Stimulated activated CD8-positive, alpha-beta memory T cell treated with anti-CD3 and anti-CD28 coated beads, Interleukin-15, amount 100 ng/mL, for 1 hour (primary cell): ENCODE results near the gene NXPH3.
A peak's percentile ranks its signal among the peaks of the same experiment; 100 is the strongest.
"Not testable (repeated sequence)": the region's sequence is repeated elsewhere in the genome, so short reads cannot be mapped to it uniquely, and the experiment has no call there.

Experiments used
- DNase-seq: peaks from one replicate; pipeline ENCODE4 v3.0.0-alpha.2; 2020; ENCODE audit warnings: low read depth

Gene NXPH3

DNA sequence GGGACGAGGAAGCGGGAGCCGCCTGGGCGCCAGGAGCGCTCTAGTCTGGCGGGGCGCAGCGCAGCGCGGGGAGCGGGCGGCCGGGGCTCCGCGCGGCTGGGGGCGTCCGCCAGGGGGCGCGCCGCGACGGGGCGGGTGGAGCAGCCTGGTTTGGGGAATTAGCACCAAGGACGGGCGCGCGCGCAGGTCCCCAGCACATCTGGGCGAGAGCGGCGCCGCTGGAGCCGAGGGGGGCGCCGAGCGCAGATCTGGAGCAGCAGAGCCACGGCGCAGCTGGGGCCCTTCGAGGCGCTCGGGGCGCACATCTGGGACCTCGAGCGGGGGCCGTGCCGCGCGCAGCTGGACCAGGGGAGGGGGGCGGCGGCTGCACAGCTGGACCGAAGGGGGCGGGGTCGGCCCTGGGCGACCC lies at the start of gene NXPH3:
Gene NXPH3 (plus strand): TSS at position 193 of the 409 bp plus-strand sequence. CDS start 349 bp downstream, outside the sequence.
- DNase-seq, result peak; percentile 18

DNA sequence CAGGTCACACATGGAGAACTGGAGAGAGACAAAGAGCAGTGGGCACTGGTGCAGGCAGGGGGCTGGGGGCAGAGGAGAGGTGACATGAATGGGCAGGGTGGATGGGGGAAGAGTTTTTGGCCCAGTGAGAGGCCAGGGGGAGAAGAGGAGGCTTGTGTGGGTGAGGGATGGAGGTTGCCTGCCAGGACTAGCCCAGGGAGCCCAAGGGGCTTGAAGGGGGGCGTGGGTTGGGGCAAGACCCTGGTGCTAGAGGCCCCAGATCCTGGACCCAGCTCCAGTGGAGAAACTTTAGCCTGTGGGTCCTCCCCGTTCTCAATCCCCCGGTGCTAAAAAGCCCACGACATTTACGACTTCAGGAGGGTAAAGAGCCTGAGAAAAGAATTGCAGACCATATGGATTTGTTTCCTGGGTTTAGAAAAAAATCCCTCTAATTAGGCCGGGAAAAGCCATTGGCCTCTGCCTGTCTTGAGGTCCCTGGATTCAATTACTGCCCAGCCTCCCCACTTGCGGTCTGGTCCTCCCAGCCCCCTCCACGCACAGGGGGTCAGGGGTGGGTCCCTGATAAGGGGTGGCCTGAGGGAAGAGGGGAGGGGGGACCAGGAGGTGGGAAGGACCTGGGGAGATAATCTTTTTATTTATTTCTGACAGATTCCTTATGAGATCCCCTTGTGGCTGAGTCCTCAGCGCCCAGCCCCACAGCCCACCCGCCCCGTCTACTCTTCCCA lies 47.6 kb upstream of the NXPH3 start:
- DNase-seq, result no peak

DNA sequence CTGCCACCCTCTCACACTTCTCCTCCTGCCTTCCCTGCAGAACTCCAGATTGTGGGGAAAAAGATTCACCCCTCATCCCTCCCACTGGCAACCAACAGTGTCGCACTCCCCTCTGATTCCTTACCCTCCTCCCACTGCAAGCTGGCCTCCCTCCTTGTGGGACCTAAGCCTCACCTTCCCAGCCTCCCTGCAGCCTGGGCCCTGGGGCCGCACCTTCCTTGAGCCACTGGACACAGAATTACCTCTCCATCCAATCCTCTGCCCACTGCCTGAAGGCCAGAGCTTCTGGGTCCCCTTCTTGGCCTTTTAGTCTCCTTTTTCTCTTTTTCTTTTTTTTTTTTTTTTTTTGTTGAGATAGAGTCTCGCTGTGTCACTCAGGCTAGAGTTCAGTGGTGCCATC lies 46.7 kb upstream of the NXPH3 start:
- DNase-seq, result no peak

DNA sequence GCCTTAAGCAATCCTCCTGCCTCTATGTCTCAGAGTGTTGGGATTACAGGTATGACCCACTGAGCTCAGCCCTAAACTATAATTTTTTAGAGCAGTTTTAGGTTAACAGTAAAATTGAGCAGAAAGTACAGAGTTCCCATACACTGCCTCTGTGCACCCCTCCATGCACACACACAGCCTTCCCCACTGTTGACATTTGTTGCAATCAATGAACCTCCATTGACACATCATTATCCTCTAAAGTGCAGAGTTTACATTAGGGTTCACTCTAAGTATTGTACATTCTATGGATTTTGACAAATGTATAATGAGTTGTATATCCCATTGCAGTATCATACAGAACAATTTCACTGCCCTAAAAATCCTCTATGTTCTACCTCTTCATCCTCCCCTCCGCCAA lies 45.6 kb upstream of the NXPH3 start:
- DNase-seq, result no peak

DNA sequence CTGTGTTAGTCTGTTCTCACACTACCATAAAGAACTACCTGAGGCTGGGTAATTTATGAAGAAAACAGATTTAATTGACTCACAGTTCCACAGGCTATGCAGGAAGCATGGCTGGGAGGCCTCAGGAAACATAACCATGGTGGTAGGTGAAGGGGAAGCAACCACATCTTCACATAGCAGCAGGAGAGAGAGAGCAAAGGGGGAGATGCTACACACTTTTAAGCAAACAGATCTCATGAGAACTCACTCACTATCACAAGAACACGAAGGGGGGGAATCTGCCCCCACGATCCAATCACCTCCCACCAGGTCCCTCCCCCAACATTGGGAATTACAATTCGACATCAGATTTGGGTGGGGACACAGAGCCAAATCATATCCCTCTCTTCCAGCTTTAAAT lies 31.8 kb upstream of the NXPH3 start:
- DNase-seq, result no peak

DNA sequence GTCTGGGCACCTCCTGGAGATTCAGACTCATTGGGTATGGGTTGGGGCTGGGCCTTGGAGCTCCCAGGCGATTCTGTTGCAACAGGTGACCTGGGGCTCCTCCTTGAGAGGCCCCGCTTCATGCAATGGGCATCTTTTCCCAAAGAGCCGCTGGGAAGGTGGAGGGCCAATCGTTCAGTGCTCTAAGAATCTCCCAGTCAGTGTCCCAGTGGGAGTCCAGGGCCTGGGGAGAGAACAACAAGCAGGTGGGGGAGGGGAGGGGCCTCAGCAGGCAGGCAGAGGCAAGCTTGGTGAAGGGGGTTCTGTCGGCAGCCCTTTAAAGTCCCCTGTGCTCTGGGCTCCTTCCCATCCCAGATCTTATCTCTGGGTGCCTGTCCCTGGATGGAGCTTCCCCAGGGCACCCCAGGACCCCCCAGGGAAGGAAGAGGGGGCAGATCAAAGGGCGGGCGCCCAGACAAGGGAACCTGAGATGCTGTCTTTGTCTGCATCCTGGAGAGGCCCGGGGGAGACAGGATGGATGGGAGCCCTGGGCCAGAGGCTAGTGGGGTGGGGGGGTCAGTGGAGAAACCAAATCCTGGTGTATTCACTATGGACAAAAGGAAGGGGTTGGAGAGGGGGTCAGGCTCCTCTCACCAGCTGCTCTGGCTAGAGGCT lies 30.5 kb upstream of the NXPH3 start:
- no peak for DNase-seq

DNA sequence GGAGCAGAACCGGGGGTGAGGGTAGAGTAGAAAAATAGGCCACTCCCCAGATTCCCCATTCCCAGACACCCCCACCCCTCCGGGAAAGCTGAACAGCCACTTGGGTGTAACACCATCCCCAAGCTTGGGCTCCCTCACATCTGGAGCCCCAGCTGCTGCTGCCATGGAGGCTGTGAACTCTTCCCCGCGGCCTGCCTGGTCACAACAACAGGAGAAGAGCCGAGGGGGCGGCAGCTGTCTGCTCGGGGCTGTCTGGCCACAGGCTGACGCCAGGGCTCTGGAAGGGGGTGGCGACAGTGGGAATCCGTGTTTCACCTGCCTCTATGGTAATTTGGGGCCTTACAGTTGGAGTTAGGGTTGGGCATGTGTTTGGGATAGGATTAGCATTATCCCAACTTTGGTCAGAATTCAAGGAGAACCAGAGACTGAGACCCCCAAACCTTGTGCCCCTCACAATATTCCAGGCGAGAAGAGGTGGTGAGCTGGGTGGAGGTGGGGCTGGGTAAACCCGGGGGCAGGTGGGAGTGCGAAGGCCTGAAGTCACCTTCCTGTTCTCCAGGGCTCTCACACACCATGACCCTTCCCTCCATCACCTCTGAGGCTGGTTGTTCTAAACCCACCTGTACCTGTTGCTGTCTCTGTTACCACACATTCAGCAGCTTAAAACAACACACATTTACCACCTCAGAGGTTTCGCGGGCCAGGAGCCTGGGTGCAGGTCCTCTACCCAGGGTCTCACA lies 29.7 kb upstream of the NXPH3 start:
- no peak for DNase-seq

DNA sequence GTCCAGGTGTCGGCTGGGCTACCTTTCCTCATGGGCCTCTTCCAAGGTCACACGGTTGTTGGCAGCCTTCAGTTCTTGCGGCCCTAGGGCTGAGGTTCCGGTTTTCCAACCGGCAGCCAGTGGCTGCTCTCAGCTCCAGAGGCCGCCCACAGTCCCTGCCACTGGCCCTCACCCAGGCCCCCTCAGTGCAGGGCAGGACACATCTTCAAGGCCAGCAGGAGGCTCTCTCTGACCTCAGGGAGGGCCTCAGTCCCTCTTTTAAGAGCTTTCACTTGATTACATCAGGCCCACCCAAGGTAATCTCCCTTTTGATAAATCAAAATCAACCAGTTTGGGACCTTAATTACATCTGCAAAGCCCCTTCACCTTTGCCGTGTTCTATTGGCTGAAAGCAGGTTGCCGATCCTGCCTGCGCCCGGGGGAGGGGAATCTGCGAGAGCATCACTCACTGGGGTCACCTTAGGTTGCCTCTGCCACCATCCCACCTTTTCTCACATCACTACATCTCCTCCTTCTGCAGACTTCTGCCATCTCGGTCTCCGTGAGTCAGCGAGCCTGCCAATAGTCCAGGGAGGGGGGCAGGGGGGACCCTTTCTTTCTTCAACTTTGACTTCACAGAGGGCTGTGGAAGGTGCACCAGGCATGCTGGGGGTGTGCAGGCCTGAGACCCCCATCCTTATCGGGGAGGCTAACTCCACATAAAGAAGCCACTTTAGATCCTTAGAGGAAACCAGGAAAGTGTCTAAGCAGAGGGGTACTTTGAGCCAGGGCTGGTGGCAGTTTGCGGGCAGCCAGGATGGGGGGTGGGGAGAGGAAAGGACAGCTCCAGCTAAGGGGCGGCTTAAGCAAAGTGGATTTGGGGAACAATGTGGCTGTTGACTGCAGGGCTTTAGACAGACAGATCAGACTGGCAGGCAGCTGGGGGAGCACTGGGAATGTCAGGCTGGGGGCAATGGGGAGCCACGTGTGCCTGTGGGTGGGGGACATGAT lies 28.8 kb upstream of the NXPH3 start:
- no peak for DNase-seq

DNA sequence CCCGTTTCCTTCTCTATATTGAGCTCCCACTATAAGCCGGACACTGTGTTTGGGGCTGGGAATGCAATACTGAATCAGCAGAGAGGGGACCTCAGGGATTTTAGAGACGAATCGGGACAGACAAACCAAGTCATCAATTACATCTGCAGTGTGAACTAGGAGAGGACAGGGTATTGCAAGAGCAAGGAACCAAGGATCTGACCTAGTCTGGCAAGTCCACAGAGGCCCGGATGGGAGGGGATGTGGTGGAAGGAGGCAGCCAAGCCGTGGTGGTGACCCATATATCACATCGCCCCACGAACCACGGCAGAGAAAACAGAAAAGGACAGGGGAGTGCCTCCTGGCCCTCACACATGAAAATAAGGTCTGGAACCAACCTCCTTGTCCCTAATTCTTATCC lies 28.1 kb upstream of the NXPH3 start:
- no peak for DNase-seq

DNA sequence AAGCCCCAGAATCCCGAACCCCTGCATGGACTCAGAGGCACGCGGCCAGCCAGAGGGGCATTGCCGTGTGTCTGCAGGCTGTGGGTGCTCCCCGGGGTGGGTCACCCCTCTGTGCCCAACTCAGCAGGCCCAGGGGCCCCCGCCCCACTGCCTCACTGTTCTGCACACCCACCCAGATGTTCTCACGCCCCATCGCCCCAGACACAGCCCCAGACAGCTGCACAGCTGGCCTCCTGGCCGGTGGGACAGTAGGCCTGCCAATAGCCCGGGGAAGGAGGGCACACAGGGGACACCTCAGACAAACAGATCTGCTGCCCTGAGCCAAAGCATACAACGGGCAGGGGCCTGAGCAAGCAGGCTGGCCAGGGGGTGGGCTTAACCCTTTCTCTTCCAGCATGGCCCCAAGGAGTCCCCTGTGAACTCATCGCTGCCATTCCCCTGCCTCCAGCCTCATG lies 27.6 kb upstream of the NXPH3 start:
- DNase-seq, result no peak

DNA sequence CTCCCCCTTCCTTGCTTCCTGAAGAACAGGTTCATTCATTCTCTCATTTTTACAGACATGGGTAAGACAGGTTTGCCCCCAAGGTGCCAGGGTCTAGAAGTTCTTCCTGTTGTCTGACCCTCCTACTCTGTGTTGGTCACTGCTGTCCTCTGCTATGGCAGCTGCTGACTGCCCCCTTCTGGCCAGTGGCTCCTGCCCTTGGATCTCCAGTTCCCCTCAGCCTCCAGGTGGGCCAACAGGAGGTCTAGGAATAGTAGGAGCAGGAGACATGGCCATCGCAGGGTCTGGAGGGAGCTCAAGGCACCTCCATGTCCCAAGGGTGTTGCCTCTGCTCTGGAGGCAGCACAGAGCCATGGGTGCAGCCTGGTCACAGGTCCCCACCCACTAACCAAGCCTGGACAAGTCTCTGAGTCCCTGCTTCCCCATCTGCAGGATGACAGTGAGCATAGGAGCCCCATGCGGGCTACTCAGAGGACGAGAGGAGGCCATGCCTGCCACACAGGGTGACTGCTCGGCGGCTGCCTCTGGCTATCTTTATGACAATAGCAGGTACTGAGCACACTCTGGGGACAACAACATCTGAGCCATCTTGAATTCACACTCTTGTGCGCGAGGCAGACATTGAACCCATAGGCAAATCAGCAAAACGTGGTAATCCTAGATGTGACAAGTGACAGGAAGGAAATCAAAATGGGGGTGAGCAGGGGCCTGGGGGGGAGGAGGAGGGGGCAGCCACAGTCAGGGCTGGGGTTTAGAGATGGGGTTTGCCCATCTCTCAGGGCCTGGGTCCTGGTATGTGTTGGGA lies 27.0 kb upstream of the NXPH3 start:
- no peak for DNase-seq

DNA sequence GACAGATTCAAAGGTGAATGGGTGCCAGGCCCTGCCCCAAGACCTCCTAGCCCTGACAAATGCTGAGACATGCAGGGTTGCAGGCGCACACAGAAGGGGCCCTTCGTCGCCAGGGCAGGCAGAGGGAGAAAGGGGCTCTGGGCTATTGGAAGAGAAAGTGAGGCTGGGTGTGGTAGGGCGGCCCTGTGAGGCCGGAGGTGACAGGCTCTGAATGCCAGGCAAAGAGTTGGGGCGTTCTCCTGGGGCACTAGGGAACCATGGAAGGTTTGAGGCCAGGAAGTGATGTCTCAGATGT lies 26.4 kb upstream of the NXPH3 start:
- no peak for DNase-seq

DNA sequence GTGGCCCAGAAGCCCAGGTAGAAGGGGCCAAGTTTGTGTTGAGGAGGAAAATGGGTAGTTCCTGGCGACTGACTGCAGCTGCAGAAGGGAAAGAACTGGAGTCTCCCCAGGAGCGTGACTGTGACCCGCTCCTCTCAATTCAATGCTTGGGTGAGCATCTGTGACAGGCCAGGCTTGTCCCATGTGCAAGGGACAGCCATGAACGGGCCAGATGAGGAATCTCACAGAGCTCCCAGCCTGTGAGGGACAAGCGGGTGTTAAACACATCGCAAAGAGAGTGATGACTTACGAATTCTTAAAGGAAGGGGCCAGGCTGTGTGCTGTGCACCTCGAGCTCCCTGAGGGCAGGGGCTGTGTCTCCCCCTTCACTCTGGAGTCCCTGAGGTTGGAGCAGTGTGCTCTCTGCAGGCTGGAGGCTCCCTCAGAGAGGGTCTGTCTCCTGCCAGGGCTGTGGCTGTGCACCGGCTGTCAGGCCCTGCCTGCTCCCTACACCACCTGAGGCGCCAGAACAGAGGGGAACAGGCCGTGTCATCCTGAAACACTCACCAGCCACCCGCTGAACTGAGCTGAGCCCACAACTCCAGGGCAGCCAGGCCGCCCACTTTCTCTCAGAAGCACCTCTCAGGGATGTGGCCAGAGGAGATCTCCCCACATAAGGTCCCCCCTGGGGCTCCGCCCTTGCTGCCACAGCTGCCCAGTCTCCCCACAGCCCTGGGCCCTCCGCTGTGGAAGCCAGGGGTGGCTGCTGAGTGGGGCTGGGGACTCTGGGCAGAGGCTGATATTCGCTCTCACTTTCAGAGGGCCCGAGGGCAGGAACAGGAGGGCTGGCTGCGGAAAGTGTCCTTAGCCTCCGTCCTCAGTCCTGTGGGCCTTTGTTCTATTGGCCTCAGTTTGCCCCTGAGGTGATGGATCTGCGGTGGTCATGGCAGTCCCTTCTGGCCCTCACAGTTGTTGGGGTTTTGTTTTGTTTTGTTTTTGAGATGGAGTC lies 25.7 kb upstream of the NXPH3 start:
- no peak for DNase-seq

DNA sequence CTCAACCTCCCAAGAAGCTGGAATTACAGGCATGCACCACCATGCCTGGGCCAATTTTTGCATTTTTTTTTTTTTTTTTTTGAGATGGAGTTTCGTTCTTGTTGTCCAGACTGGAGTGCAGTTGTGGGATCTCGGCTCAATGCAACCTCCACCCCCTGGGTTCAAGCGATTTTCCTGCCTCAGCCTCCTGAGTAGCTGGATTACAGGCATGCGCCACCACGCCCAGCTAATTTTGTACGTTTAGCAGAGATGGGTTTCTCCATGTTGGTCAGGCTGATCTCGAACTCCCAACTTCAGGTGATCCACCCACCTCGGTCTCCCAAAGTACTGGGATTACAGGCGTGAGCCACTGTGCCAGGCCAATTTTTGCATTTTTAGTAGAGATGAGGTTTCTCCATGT lies 24.9 kb upstream of the NXPH3 start:
- not testable (repeated sequence) for DNase-seq

DNA sequence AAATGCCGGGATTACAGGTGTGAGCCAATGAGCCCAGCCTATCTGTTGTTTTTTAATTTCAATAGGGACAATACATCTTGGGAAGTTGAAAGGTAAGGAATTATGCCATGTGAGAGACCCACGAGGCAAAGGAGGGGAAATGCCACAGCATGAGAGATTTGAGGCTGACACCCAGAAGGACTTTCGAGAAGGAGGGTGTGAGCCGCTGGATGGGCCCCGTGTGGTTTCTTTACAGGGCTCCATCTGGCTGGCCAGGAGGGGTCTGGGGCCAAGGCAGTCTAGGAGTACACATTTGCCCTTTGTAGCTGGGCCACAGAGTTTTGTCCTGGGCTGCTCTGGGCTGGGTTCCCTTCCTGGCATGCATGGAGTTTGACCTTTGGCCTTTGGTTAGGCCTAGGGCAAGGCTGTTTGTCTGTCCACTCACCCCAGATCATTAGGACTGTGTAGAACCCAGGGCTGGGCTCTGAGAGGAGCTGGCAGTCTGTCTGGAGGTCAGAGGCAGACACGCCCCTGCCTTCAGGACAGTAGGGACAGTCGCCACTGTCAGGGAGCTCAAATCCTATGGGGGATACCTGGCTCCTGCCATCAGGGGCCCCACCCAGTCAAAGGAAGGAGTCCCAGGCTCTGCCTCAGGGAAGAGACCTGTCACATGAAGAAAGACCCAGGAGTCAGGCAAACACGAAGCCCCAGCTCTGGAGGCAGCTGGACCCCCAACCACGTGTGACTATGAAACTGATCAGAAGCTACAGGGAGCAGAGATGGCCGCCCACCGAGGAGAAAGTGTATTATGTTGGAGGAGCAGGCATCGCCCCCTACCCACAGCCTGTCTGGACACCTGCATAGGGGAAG lies 24.2 kb upstream of the NXPH3 start:
- DNase-seq, result no peak

DNA sequence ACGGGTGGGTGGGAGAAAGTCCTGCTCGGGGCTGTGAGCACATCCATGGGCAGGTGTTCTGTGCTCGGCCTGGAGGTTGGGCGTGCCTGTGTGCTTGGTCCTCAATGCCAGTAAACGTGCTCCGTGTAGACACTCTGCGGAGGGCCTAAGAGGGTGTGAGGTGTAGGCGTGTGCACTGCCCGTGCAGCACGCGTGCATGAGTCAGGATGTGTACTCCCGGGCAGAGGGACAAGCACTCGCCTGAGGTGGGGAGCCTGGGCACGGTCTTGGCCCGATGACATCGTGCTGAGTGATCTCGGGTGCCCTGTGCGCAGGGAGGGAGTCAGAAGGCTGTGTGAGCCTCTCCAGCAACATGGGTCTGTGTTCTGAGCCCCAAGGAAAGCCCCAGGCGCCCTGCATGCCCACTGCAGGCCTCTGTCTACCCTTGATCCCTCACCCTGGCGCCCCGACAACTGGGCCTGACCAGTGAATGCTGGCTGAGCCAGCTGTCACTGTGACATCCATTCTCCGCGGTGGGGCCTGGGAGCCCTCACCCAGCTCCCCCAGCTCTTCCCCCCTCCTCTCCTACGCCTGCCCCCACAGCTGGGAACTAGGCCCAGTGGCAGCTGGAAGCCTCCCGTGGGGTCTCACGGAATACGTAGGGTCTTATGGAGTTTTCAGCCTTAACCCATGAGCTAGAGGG lies 23.5 kb upstream of the NXPH3 start:
- no peak for DNase-seq

DNA sequence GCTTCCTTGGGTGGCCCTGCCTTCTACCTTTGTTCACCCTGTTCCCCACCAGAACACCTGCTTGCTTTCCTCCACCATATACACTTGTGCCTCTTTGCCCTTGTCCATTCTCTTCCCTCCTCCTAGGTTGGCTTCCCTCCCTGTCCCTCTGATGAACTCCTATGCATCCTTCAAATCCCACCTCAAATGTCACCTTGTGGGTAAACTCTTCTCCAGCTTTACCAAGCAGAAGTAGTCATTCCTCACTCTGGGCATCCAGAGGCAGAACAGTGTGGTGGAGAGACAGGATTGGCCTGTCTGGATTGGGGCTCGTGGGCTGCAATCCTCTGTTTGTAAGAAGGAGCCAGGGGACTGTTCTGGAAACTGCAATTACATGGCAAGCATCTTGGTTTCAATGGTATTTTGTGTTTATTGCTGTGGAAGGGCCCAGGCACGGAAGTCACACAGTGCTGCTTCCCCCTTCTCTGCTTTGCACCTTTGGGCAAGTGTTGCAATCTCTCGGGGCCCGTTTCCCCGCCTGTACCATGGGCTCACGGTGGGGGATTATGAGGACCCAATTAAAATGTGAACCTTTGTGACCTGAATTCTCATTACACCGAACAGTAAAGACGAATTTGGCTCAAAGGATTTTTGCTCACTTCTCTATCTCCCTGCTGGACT lies 21.9 kb upstream of the NXPH3 start:
- no peak for DNase-seq
